GM19043 (cell line): ENCODE measurements around the gene NR2C2.
"Not testable (repeated sequence)": the region's sequence is repeated elsewhere in the genome, so short reads cannot be mapped to it uniquely, and the experiment has no call there.

ENCODE experiments used
- ATAC-seq: cut with Tn5 transposase; IDR thresholded peaks from one replicate; pipeline ENCODE4 v1.9.1; 2021; ENCODE audit warnings: low read depth; ENCODE audit not compliant: unreplicated experiment

Gene NR2C2

DNA sequence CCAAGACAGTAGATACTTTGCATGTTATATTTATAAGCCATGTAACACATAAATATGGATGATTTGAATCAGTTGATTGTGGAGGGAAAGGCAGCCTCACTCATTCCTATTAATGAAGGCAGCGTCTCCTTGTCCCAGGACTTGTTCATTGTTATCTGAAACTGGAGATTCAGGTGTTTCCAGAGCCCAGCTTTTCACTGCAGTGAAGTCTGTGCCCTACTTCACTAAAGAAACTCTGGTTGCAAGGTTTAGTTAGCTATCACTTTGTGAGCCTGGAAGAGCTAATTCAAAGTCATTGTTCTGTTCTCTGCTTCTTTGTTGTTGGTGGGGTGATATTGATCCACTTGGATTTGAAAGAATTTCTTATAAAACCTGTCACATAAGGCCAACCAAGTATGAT lies 9.8 kb downstream of the NR2C2 start:
- ATAC-seq, result no peak

DNA sequence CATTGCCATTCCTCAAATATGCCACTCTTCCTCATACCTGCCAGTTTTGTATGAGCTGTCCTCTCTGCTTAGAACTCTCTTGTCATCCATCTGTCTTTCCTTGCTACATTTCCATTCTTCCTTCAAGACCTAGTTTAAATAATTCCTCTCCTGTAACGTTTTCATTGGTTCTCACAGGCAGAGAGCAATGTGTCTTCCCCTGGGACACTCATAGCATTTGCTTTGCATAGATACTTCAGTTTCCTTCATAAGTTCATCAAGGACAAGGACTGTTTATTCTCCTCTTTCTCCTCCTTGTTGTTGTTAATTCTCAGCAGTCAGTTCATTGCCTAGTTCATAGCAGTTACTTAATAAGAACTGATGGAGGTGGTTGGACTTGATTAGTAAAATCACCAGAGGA lies 10.5 kb downstream of the NR2C2 start:
- no peak for ATAC-seq

DNA sequence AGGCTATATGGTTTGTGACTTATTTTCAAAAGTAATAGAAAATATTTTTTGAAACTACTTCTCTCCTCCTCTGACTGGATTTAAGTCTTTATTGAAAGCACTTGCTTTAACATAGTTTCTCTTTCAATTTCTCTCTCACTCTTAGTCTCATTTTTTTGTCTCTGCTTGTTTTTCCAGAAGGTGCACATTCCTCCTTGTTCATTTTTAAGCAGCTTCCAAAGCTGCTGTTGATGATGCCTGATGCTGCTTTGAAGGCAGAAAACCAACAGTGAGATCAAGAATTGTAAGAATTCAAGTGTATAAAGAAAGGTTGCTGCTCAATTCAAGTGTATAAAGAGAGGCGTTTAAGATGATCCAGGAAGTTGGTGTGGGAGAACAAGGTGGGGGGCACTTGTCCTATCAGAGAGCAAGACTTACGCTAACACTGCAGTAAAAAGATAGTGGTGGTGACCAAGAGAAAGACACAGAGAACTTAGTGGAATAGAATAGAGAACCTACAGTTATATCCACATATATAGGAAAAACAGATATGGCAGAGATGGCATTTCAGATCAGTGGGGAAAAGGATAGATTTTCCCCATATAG lies 12.1 kb downstream of the NR2C2 start:
- ATAC-seq, result peak; percentile 41

DNA sequence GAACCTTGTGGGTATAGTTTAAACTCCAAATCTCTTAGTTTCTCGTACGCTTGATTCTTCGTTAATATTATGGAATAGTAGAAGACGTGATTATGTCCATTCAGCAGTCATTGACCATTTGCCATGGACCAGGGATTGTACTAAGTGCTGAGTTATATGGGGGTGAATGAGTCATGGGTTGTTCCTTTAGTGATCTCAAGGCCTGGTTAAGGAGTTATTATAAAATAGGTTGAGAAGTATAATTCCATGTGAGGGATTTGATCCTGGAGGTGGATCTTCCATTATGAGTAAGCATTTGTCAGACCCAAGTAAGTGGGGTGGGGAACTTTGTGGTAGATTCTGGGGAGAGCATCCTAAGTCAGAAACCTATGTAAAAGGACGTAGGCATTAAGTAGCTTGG lies 15.4 kb downstream of the NR2C2 start:
- no peak for ATAC-seq

DNA sequence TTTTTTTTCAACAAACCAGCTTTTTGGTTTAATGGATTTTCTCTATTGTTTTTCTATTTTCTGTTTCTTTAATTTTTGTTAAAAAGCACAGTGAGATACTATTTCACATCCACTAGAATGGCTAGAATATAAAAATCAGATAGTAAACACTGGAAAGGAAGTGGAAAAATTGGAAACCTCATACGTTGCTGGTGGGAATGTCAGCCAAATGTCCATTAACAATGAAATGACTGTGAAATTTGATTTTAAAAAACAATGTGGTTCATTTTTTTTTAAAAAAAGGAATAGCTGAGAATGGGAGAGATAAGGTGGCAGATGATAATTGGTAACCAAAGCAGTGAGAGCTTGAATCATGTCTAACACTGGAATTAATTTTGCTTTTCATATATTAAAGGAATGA lies 19.9 kb downstream of the NR2C2 start:
- ATAC-seq, result no peak

DNA sequence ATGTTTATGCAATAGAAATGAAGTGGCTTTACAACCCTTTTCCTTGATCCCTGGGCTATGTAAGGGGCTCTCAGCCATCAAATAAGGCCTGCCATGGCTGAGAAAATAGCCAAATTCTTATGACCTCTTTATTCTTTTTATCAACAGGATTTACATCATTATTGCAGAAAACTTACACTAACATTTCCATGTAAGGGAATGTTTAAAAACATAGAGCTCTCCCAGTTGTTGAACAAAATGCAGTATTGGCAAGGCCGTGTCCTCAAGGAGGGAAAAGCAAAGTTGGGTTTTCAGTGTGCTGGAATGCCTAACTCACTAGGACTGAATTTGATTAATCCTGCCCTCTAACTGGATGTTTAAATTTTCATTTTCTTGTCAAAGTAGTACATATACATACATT lies 22.3 kb downstream of the NR2C2 start:
- no peak for ATAC-seq

DNA sequence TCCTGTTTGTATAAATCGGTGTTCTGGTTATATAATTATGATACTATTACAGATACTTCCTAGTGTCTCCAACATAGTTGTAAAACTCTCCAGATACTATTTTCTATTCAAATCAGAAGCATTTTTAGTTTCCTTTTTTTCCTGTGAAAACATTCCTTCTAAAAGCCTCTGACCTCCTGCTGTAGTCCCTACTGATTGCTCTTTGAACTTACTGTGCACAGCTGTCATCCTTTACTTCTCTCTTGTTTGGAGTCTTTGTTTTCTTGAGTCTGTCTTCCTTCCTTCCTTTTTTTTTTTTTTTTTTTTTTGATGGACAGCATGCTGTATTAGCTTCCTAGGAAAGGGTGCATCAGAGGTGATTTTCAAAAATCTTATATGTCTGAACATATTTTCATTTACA lies 28.9 kb downstream of the NR2C2 start:
- no peak for ATAC-seq

DNA sequence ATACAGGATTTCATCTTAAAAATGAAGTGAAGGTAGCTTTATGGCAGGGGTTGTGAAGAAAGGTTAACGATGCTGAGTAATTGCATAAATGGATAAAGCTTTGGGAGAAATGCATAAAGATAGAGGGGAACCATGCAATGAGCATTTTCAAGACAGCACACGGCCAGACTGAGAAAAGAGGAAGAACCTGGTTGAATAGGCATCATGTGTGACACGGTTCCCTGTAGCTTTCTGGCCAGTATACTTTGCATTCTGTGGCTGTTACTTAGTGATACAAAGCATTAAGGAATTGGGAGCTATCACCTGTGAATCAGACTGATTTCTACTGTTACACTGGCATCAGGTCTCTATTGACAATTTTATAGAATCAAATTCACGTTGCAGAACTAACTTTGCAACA lies 33.3 kb downstream of the NR2C2 start:
- ATAC-seq, result no peak

DNA sequence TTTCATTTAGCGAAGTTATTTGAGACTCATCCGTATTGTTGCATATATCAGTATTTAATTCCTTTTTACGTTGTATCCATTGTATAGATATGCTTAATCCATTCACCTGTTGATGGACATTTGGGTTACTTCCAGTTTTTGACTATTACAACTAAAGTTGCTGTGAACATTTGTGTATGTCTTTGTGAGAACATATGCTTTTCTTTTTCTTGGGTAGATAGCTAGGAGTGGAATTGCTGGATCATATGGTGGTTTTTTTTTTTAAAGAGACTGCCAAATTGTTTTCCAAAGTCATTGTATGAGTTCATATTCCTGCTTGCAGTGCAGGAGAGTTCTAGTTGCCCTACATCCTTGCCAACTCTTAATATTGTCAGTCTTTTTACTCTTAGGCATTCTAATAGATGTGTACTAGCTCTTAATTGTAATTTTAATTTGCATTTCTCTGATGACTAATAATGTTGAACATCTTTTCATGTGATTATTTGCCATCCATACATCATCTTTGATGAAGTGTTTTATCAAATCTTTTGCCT lies 37.3 kb downstream of the NR2C2 start:
- no peak for ATAC-seq

DNA sequence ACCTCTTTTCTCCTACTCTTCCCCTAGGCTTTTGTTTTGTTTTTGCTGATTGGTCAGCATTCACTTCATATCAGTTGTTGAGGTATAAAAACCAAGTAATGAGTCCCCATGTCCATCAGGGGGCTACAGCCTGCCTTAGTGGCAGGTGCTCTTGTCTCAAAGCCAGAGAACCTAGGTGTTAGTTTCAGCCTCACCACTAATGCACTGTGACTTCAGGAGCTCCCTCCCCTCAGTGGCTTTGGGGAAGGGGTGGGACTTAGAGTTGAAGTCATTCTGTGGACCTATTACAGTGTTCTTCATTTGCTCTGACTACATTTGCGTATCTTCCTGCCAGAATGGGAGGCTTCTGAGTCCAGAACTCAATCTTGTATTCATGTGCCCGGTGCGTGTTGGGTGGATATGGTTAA lies 41.6 kb downstream of the NR2C2 start:
- ATAC-seq, result peak; percentile 100

DNA sequence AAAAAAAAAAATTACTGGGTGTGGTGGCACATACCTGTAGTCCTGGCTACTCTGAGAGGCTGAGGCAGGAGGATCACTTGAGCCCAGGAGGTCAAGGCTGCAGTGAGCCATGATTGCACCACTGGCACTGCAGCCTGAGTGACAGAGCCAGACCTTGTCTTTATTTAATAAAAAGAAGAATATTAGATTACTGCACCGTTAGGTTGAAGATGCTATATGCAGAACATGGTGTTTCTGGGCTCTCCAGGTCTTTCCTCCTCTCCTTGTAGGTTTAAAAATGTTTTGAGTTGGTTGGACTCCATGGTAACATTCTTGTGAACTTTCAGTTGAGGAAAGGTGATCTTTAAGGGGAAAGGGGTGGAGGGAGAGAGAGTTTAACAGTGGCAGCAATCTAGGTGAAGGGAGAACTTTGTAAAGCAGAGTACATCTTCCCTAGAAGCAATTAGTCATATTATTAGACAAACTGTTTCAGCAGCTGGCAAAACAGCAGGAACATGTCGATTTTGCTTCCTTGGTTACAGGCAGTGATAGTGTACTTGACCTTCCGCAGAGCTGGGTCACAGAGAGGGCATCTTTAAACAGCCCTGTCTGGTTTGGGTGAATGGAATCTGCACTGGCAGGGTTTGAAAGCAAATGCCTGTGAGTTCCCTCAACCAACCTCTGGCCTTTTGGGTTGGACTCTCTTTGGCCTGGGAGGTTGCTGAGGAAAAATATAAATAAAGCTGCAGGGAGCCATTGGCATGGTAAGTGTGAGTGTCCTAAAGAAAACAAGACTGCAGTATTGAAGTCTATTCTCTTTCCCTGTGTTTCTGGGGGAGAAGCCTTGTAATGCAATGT lies 42.8 kb downstream of the NR2C2 start:
- ATAC-seq, result no peak

DNA sequence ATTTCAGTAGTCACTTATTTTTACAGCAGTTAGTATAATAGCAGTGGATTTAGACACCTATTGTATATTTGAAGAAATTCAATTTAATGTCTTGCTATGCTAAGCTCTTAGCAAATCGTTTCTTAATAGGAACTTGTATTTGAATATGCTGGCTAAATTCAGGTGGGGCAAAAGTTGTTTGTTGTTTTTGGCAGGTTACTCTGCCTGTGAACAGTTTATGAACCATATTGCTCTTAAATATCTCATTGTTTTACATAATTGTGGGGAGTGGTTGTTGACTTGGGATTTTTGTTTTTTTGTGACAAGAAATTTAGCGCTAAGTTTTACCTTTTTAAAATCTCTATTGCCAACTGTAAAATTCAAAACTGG lies 43.4 kb downstream of the NR2C2 start:
- no peak for ATAC-seq

DNA sequence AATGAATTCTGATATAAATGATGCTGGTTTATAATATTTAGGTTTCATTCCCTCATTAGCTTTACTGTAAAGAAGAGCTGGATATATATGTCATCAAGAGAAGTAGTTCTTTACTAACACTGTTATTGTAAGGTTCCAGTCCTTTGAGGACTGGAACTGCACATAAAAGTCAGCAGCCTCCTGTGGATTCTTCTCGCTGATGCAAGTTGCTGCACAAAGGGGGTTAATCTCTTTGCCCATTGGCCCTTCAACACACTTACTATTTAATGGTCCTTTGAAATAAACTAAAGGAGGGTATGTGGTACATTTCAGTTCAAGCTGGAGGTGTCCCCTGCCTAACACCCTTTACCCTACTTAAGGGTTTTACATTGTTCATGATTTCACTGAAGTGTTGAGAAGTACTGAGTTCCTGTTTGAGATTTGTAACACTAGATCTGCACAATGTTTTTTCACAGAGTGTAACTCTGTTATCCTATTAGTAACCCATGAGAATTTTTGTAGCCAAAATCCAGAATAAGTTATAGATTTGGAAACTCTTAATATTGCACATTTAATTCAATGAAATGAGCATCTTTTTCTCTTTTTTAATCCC lies 43.9 kb downstream of the NR2C2 start:
- no peak for ATAC-seq

DNA sequence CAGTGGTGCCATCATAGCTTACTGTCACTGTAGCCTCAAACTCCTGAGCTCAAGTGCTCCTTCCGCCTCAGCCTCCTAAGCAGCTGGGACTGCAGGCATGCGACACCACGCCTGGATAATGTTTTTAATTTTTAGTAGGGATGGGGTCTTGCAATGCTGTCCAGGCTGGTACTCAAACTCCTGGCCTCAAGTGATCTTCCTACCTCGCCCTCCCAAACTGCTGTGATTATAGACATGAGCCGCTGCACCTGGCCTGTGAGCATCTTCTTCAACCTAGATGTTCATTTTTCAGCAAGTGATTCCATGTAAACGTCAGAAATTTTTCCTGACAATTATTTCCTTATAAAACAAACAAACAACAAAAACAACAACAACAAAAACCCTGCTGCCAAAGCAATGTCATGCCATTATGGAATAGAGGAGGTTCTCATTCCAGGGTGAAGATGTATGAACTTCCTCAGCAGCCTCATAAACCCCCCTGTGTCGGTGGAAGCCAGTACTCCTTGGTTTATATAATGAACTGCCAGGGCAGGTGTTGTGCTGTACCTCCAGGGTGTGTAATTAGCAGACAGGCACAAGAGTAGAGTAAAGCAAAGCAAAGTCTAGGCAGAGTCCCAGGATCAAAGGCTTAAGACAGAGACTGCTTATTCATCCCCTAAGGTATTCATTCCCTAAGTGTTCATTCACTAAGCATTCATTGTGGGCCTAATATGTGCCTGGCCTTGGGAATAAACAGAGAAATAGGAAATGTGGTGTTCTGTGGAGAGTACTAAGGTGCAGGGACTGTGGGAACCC lies 44.6 kb downstream of the NR2C2 start:
- no peak for ATAC-seq

DNA sequence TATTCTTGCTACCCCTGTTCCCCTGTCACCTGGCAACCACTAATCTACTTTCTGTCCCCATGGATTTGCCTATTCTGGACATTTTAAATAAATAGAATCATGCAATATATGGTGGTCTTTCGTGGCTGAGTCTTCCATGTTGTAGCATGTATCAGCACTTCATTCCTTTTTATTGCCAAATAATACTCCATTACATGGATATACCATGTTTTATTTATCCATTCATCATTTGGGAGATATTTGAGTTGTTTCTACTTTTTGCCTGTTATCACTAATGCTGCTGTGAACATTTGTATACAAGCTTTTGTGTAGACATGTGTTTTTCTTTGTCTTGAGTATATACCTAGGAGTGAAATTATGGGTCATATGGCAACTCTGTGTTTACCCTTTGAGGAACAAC lies 50.6 kb downstream of the NR2C2 start:
- no peak for ATAC-seq

DNA sequence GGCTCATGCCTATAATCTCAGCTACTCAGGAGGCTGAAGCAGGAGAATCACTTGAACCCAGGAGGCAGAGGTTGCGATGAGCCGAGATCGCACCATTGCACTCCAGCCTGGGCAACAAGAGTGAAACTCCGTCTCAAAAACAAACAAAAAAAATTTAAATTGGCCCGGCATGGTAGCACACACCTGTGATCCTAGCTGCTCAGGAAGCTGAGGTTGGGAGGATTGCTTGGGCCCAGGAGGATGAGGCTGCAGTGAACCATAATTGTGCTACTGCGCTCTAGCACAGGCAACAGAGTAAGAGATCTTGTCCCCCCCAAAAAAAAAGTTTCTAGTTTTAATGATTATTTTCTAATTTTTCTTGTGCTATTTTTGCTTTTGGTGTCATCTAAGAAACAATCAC lies 51.8 kb downstream of the NR2C2 start:
- ATAC-seq, result not testable (repeated sequence)

DNA sequence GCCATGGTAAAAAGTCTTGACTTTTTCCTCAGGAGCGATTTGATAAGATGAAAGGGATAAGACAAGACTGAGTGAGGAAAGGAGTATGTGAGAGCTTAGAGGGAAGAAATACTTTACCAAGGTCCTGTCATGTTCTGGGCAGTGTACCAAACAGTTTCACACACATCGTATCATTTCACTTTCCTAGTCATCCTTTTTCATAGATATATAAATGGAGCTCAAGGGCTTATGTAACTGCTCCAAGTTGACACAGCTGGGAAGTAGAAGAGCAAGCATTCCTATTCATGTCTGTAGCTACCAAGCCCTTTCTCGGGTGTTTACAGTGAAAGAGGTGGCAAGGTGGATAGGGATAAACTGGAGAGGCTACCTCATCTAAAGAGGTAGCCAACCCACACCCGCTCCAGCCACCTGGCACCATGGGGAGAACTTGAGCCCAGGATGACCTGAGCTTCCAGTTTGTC lies 60.3 kb downstream of the NR2C2 start:
- no peak for ATAC-seq

DNA sequence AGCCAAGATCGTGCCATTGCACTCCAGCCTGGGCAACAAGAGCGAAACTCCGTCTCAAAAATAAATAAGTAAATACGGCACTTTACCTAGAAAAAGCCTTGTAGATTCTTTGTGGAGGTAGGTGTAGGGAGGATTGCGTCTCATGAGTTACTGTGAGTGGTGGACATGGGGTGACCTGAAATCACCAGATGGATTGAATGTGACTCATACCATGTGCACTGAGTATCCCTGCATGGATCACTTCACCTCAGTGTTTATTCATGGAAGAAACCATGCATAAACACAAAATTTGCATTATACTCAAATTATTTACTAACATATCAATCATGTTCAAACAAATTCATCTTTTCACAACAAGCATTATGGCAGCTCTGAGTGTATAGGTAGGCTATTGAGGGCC lies 61.8 kb downstream of the NR2C2 start:
- ATAC-seq, result no peak

DNA sequence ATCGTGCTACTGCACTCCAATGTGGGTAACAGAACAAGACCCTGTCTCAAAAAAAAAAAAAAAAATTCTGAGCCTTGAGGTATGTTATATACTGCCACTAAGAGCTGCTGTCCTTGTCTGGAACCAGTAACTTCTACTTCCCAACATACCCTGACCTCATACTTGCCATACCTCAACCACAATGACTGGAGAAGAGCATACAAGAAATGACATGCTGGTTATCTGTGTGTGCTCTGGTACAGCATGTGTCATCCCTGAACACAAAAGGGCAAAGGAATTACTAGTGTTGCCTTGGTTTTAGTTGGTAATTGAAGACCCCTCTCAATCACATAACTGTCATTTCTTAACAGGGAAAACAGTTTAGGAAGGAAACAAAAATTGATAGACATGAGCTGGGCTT lies 63.3 kb downstream of the NR2C2 start:
- no peak for ATAC-seq

DNA sequence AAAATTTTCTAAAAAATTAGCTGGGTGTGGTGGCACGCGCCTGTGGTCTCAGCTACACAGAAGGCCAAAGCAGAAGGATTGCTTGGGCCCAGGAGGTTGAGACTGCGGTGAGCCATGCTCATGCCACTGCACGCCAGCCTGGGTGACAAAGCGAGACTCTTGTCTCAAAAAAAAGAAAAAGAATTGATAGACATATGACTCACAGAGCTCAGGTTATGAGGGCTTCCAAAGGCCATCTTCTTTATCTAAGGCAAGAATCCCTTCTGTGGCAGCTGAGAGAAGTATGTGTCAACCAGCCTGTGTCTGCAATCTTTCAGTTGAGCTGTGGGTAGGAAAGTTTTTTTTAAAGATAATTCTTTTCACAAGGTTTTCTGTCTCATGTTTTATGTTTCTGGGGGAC lies 63.8 kb downstream of the NR2C2 start:
- ATAC-seq, result no peak
